ENCODE results near the gene THOC6.
A peak's percentile ranks its signal among the peaks of the same experiment; 100 is the strongest.

The THOC6 gene

GRCh38 chr16:3017794-3018506, 5.9 kb upstream of the THOC6 start, which contains the start of gene CLDN6:
TSS of gene CLDN6 (minus strand) at chr16:3018183. CDS start at chr16:3016021, 2,162 bp downstream.
- no peak for DNase-seq

GRCh38 chr16:3019594-3020246, 4.1 kb upstream of the THOC6 start:
- no peak for DNase-seq

GRCh38 chr16:3020247-3020603, 3.6 kb upstream of the THOC6 start, which contains the start of gene TNFRSF12A:
TSS of gene TNFRSF12A (plus strand) at chr16:3020368. CDS start at chr16:3020398, 30 bp downstream.
- DNase-seq: peak; percentile 72 to 79

DNA sequence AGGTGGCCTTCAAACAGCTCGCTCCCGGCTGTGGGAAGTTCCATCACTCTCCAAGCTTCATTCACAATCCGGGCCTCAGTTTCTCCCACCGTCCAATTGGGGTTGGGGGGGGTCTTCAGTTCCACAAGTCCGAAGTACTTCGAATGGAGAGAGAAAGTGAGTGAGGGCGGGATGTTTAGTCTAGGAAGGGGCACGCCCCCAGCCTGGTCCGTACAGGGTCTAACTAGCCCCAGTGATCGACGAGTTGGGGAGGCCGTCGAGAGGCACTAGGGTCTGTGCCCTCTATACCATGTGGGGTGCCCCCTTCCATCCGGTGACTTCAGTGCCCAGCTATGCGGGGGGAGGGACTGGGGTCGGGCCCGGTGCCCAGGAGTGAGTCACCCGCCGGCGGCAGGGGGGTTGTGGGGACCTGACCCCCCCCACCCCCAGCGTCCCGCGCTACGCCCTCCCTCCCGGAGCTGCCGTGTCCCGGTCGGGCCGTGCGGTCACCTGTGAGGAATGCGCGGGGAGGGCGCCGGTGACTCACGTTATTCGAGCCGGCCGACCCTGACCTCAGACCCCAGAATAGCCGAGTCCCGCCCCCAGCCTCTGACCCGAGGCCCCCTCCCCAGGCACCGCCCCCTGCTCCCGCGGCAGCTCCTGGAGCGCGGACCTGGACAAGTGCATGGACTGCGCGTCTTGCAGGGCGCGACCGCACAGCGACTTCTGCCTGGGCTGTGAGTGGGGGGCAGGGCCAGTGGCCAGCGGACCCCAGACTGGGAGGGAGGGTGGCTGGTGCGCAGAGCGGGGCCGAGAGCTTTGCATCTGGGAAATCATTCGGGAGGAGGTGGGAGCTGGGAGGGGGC, 3.0 kb upstream of the THOC6 start:
- DNase-seq: no peak

DNA sequence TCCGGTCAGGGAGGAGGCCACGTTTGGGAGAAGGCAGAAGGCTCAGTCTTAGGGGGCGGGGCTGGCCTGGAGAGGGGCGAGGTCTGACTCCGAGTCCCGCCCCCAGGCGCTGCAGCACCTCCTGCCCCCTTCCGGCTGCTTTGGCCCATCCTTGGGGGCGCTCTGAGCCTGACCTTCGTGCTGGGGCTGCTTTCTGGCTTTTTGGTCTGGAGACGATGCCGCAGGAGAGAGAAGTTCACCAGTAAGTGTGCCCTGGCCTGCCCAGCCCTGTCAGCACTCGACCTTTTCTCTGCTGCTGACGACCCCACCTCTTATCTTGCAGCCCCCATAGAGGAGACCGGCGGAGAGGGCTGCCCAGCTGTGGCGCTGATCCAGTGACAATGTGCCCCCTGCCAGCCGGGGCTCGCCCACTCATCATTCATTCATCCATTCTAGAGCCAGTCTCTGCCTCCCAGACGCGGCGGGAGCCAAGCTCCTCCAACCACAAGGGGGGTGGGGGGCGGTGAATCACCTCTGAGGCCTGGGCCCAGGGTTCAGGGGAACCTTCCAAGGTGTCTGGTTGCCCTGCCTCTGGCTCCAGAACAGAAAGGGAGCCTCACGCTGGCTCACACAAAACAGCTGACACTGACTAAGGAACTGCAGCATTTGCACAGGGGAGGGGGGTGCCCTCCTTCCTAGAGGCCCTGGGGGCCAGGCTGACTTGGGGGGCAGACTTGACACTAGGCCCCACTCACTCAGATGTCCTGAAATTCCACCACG, 2.2 kb upstream of the THOC6 start:
- peak in 1 of 2 experiments; percentile 73 for DNase-seq

DNA sequence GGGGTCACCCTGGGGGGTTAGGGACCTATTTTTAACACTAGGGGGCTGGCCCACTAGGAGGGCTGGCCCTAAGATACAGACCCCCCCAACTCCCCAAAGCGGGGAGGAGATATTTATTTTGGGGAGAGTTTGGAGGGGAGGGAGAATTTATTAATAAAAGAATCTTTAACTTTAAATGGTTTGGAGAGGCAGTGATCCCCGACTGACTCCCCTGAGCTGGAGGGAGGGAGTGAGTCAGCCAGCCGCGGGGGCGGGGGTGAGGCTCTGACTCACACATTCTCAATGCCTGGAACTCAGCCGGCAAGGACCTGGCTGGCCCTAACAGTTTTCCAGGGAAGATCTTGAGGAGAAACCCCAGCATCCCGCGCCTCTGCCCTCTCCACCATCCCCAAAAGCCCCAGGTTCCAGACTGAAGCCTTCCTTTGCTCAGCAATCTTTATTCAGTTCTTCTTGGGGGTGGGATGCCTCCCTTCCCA, 1.6 kb upstream of the THOC6 start:
- DNase-seq: no peak

DNA sequence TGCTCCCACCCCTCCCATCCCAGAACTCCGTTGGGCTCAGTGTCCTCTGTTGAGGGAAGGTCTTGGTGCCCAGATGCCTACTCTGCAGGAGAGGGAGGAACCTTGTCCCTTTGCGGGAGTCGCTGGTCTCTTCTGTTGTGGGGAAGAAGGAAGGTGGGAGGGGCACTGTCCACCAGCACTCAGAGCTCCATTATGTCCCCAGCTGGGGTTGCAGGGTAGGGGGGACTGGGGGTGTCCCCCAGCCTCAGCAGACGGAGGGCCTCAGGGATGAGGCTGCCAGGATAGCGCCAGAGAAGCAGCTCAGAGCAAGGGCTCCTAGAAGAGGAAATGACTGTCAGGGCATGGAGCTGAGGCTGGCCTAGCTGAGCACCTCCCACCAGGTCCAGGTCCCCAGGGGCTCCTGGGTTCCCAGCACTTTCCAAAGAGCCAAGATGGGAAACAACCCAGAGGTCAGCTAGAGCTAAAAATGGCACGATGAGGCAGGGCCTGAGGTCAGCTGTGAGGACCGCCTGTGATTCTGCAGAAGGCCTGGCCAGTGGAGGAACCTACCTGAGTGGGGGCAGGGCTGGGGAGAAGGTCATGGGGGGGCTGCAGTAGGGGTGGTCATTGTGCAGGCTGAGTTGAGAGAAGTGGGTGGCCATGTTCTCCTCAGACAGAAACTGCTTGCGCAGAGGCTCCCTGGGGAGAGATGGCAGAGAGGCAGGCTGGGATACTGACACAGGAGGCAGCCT, 986 bp upstream of the THOC6 start:
- no peak for DNase-seq

DNA sequence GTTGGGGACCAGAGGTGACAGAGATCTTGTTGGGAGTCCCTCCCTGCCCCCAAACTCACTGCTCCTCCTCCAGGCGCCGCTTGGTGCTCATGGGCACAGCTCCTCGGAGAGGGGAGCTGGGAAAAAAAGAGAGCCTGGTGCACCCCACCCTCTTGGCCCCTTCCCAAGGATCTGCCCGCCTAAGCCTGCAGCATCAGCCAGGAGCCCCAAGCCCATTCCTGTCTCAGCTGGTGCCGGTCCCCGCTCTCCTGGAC, 493 bp upstream of the THOC6 start:
- no peak for DNase-seq

- DNase-seq: no peak
Observed at GRCh38 chr16:3025032-3026002, 1.5 kb downstream of the THOC6 start.

DNA sequence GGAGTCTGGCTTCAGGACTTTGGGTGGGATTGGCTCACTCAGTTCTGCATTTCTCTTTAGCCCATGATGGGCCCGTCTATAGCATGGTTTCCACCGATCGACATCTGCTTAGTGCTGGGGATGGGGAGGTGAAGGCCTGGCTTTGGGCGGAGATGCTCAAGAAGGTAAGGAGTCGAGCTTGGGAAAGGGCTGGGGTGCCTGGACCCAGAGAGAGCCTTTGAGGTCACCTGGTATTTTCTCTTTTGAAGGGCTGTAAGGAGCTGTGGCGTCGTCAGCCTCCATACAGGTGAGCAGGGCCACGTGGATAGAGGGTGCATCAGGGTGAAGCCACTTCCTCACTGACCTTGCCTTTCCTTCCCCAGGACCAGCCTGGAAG, 2.2 kb downstream of the THOC6 start:
- no peak for DNase-seq

DNA sequence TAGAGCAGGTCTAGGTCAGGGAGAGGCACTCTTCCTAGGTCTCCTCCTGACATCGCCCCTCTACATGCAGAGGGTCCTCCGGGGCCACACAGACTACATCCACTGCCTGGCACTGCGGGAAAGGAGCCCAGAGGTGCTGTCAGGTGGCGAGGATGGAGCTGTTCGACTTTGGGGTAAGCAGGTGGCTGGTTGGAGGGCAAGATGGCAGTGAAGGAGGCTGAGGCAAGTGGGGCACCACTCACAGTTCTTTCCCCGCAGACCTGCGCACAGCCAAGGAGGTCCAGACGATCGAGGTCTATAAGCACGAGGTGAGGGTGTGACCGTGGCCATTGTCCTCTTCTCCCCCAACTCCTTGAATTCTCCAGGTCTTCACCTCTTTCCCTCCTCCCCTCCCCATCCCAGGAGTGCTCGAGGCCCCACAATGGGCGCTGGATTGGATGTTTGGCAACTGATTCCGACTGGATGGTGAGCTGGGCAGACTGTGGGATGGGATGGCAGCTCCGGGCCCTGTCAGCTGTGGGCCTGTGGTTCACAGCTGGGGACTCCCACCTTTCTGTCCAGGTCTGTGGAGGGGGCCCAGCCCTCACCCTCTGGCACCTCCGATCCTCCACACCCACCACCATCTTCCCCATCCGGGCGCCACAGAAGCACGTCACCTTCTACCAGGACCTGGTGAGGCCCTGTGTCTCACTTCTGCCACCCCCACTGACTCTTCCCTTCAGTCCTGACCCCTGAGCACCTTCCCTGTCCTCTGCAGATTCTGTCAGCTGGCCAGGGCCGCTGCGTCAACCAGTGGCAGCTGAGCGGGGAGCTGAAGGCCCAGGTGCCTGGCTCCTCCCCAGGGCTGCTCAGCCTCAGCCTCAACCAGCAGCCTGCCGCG, 3.0 kb downstream of the THOC6 start:
- DNase-seq: no peak

DNA sequence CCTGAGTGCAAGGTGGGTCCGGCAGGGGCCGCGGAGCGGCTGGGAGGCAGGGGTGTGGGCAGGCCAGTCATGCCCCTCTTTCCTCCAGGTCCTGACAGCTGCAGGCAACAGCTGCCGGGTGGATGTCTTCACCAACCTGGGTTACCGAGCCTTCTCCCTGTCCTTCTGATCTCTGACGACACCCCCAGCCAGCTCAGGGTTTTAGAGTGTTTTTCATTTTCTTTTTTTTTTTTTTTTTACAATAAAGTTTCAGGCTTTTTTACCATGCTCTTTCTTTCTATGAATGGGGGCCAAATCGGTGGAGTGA, 3.6 kb downstream of the THOC6 start:
- DNase-seq: no peak

GRCh38 chr16:3027983-3028715, 4.3 kb downstream of the THOC6 start:
- DNase-seq: peak; percentile 93 to 95

- no peak for DNase-seq
Observed at GRCh38 chr16:3028716-3029319, 5.0 kb downstream of the THOC6 start.

DNA sequence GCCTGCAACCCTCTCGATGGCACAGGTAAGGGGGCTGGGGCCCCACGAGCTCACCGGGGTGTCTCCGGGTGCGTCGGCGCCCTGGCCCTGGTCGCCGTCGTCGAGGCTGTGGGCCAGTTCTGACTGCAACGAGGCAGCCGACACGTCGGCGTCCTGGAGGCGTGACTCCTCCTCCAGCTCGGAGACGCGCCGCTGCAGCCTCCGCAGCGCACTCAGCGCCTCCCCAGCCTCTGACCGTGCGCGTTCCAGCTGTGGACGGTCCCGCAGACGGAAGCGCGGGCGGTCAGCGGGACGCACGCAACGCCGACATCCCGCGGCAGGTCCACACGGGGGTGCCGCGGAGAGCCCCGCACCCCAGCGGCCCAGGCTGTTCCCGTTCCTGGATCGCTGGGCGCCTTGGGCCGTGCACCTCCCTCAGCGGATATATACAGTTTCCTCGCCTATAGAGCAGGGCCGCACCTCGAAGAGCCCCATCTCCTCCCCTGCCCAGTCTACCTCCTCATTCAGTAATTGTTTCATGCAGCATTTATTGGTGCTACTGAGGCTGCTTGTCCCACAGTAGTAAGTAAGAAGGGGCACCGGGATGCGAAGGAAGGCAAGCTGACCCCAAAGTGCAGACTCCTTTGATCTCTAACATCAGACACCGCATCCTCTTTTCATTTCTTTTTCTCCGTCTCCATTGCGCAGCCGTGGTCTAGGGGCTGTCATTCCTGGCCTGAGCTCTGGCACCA, 5.8 kb downstream of the THOC6 start:
- DNase-seq: no peak

DNA sequence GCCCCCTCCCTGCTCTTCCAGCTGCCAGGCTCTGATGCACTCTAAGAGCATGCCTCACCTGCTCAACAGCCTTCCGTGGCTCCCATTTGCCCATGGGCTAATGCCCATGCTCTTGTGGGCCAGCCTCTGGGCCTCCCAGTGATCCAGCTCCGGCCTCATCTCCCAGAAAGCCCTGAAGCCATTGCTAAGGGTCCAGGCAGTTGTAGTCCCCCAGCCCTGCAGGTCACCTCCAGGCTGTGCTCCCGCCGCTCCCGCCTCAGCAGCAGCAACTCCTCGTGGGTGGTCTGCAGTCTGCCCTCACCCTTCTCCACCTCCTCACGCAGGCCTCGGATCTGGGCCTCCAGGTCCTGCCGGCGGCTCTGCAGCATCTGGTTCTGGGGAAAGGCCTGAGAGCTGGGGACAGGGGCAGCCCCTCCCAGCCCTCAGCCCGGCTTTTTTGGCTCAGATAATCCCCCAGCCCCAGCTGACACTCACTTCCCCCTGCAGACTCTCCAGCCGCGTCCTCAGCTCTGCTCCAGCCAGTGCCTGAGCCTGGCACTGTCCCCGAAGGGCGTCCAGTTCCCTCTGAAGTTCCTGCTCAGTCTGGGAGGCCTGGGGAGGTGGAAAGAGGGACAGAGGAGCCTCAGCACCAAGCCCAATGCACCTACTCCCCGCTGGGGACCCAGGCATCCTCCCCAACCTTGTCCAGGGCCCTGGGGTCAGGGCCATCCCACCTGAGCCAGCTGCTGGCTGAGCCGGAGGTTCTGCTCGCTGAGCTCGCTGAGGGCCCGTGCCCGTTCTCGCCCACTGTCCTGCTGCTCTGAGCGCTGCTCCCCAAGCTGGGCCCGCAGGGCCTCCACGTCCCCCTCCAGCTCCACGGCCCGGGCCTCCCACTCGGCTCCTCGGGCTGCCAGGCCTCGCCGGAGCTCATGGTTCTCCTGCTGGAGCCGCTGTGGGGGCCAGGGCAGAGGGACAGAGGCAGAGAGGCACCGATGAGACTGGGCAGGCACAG, 6.7 kb downstream of the THOC6 start:
- no peak for DNase-seq

DNA sequence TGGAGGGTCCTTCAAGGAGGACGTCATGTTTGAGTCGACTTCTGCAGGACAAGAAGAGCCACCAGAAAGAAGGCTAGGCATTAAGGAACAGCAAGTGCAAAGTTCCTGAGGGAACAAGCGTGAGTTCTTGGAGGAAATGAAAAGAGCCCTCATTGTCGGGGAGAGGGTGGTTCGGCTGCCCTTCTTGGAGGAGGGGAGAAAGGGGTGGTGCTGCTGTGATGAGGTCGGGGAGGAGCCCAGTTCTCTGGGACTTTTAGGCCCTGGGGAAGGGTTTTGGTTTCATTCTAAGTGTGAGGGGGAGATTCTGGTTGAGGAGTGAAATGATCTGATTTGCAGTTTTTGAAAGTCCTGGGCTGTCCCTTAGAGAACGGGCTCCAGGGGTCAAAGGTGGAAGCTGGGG, 8.8 kb downstream of the THOC6 start:
- DNase-seq: no peak

Data from NCI-H187 (cell line).